AG04450 (cell line): ENCODE measurements around the gene DKK2. TPM values are rescaled to one million over a fixed set of nuclear protein-coding genes. Genes with fewer than 3 reads are reported as not detected.
A peak's percentile ranks its signal among the peaks of the same experiment; 100 is the strongest.

Experiments used
- CTCF ChIA-PET: fragments of 300-600, 350-600 bp; formaldehyde crosslinking; extraction: SDS; loops from one replicate; lab custom pipeline; 2022; ENCODE audit warnings: antibody characterized with exemption, inconsistent platforms; lab: Charles Lee
- POLR2A ChIA-PET: fragments of 350-600 bp; formaldehyde crosslinking; extraction: SDS; loops from one replicate; lab custom pipeline; 2021; ENCODE audit warnings: antibody characterized with exemption, inconsistent platforms; lab: Yijun Ruan, JAX
- DNase-seq: peaks from one replicate; pipeline ENCODE4 v3.0.0-alpha.2; 2011; ENCODE audit warnings: low read depth, low spot score
- H3K27ac ChIP-seq: one replicate; pipeline ENCODE4 v1.5.1; 2012; ENCODE audit warnings: low read depth, low read length, control low read depth
- H3K27me3 ChIP-seq: one replicate; pipeline ENCODE4 v1.6.0; 2012; ENCODE audit warnings: low read length; ENCODE audit not compliant: control insufficient read depth, insufficient read depth
- H3K4me3 ChIP-seq: 2 replicates; pipeline ENCODE4 v1.5.1; 2011; ENCODE audit warnings: mild to moderate bottlenecking, low read depth, low read length, control low read depth
- H3K9me3 ChIP-seq: 2 replicates; pipeline ENCODE4 v1.5.1; 2012; ENCODE audit warnings: low read length; ENCODE audit not compliant: control insufficient read depth, insufficient read depth
- CTCF ChIP-seq: IDR thresholded peaks from 2 replicates; pipeline ENCODE4 v1.5.1; 2011; ENCODE audit warnings: low read depth, low read length, control low read depth, inconsistent platforms
- polyA plus RNA-seq: library from polyadenylated mRNA; depleted of rRNA; stranded (reverse); fragments of >200 nt; gene quantifications from 2 replicates; pipeline ENCODE4 v1.2.3, GENCODE V29; 2011

The DKK2 gene
- polyA plus RNA-seq, 1 experiment = 0.74 TPM

- no peak overlapping the region for H3K27ac ChIP-seq
Observed at GRCh38 chr4:107058828-107059227, 22.7 kb upstream of the DKK2 start.

GRCh38 chr4:107050525-107051135, 14.5 kb upstream of the DKK2 start:
- peak; percentile 77 for TF ChIP-seq CTCF
- ChIA-PET CTCF (interaction anchor here (0.7 to 1.5 kb wide), 10 partner anchors 9 to 616 kb away, joined by 3 to 9 read pairs (median 4); partner anchors contain the start of gene DKK2), POLR2A (no interaction called here)
- Histone ChIP-seq H3K9me3 (no peaks in the 10 kb centered on the region), H3K27me3 (no peaks in the 10 kb centered on the region), H3K4me3 (no peak overlapping the region), H3K27ac (no peak overlapping the region)
- DNase-seq = no peak

More at GRCh38 chr4:107058828-107059227, 22.7 kb upstream of the DKK2 start:
- Histone ChIP-seq H3K4me3 (no peak overlapping the region), H3K9me3 (no peaks in the 10 kb centered on the region), H3K27me3 (no peaks in the 10 kb centered on the region)
- CTCF ChIA-PET = no interaction called here
- no peak for DNase-seq
- POLR2A ChIA-PET = no interaction called here
- TF ChIP-seq CTCF = no peak

GRCh38 chr4:107046261-107046660, 10.1 kb upstream of the DKK2 start:
- H3K4me3 ChIP-seq = no peak overlapping the region
- DNase-seq = no peak
- no peaks in the 10 kb centered on the region for H3K9me3 ChIP-seq
- CTCF ChIA-PET = no interaction called here
- POLR2A ChIA-PET = no interaction called here
- no peak for TF ChIP-seq CTCF
- no peaks in the 10 kb centered on the region for H3K27me3 ChIP-seq
- no peak overlapping the region for H3K27ac ChIP-seq

- ChIA-PET POLR2A (no interaction called here), CTCF (interaction anchor here (1.3 kb wide), 1 partner anchor 140 kb away, joined by 6 read pairs; no protein-coding TSS in a partner anchor)
- DNase-seq = no peak
- H3K4me3 ChIP-seq = no peak overlapping the region
- TF ChIP-seq CTCF = peak; percentile 18; the same call in 1 of the 2 replicates
- no peak overlapping the region for H3K27ac ChIP-seq
- no peaks in the 10 kb centered on the region for H3K27me3 ChIP-seq
- H3K9me3 ChIP-seq = no peaks in the 10 kb centered on the region
Observed at GRCh38 chr4:107044170-107044569, 8.1 kb upstream of the DKK2 start.

- CTCF ChIA-PET = interaction anchor here (1.0 to 2.9 kb wide), 4 partner anchors 14 to 727 kb away, joined by 3 to 12 read pairs (median 6); no protein-coding TSS in a partner anchor
- peaks cover 41% of the 10 kb centered on the region for H3K27me3 ChIP-seq
- TF ChIP-seq CTCF = peak; percentile 48
- POLR2A ChIA-PET = no interaction called here
- no peak overlapping the region for H3K27ac ChIP-seq
- no peak for DNase-seq
- H3K9me3 ChIP-seq = no peaks in the 10 kb centered on the region; the same call in 1 of the 2 replicates
- peak overlapping the region; percentile 50; the same call in 1 of the 2 replicates for H3K4me3 ChIP-seq
Observed at GRCh38 chr4:107037199-107037584, 1.1 kb upstream of the DKK2 start.
